Measurements from ENCODE around the gene SACM1L. TPM values are rescaled to one million over a fixed set of nuclear protein-coding genes. Genes with fewer than 3 reads are reported as not detected.

Gene SACM1L
- total and polyA plus RNA-seq, 4 donors = 12.2 to 35.5 (median 20.5) TPM

DNA sequence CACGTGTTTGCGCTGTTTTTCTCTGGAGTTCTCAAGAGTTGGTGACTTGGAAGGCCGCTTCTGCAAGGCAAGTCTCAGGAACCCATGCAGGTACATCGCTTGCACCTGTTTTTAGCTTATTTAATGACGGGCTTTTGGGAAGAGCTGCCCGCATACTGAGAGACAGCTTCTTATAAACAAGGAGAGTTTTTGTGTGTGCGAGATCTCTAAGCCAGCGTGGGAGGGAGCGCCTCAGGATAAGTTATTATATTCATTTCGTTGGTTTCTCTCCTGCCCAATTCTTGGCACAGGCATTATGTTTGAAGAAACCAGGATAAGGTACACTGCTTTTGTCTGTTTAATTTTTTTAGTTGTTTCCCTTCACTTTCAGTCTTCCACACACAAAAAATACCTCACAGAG is 11.4 kb upstream of the SACM1L start:
- TF ChIP-seq, protein P1, sequence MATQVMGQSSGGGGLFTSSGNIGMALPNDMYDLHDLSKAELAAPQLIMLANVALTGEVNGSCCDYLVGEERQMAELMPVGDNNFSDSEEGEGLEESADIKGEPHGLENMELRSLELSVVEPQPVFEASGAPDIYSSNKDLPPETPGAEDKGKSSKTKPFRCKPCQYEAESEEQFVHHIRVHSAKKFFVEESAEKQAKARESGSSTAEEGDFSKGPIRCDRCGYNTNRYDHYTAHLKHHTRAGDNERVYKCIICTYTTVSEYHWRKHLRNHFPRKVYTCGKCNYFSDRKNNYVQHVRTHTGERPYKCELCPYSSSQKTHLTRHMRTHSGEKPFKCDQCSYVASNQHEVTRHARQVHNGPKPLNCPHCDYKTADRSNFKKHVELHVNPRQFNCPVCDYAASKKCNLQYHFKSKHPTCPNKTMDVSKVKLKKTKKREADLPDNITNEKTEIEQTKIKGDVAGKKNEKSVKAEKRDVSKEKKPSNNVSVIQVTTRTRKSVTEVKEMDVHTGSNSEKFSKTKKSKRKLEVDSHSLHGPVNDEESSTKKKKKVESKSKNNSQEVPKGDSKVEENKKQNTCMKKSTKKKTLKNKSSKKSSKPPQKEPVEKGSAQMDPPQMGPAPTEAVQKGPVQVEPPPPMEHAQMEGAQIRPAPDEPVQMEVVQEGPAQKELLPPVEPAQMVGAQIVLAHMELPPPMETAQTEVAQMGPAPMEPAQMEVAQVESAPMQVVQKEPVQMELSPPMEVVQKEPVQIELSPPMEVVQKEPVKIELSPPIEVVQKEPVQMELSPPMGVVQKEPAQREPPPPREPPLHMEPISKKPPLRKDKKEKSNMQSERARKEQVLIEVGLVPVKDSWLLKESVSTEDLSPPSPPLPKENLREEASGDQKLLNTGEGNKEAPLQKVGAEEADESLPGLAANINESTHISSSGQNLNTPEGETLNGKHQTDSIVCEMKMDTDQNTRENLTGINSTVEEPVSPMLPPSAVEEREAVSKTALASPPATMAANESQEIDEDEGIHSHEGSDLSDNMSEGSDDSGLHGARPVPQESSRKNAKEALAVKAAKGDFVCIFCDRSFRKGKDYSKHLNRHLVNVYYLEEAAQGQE (IDR thresholded peaks at IDR 0.05) = no peak
- TF ChIP-seq FOXA2 (IDR thresholded peaks at IDR 0.05) (no peak), HNF4A (conservative IDR thresholded peaks at IDR 0.05) (no peak), HNF4G (IDR thresholded peaks at IDR 0.05) (no peak), JUND (IDR thresholded peaks at IDR 0.05) (no peak), YY1 (IDR thresholded peaks at IDR 0.05) (no peak)
- TF ChIP-seq, protein P2, sequence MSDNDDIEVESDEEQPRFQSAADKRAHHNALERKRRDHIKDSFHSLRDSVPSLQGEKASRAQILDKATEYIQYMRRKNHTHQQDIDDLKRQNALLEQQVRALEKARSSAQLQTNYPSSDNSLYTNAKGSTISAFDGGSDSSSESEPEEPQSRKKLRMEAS (IDR thresholded peaks at IDR 0.05) = no peak
- no peak overlapping the region for H3K27ac ChIP-seq (ENCODE audit: low read depth in 1 of 2, low read length in 2 of 2)
- H3K36me3 ChIP-seq (ENCODE audit: control insufficient read depth in 4 of 4, insufficient read depth in 3 of 4, low read depth in 1 of 4, low read length in 3 of 4) = peaks cover 2 to 40% (median 38%) of the 10 kb centered on the region in 4 donors

DNA sequence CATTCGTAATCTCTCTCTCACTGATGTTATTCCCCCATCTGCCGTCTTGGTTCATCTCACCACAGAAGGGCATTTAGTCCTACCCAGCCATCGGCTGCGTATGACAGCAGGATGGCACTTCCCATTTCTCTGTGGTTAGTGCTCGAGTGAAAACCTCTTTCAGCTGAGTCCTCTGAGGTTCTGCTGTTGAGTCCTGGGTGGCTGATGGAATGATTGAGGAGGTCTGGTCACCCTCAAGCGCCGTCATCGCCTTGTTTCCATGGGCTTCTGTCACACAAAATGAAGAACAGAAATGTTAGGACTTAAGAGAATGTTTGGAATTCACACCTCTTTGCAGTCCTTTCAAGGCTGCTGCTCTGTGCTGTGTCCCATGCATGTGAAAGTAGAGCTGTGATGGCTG is 9.4 kb upstream of the SACM1L start:
- no peak for TF ChIP-seq EGR1 (IDR thresholded peaks at IDR 0.05; ENCODE audit: low read depth in 2 of 2)
- no peak for TF ChIP-seq HNF4A (conservative IDR thresholded peaks at IDR 0.05)
- TF ChIP-seq, protein P1 (IDR thresholded peaks at IDR 0.05) = no peak
- no peak for TF ChIP-seq TAF1 (conservative IDR thresholded peaks at IDR 0.05)
- TF ChIP-seq, protein P3, sequence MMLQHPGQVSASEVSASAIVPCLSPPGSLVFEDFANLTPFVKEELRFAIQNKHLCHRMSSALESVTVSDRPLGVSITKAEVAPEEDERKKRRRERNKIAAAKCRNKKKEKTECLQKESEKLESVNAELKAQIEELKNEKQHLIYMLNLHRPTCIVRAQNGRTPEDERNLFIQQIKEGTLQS (IDR thresholded peaks at IDR 0.05) = no peak
- TF ChIP-seq YY1 (IDR thresholded peaks at IDR 0.05) = no peak
- TF ChIP-seq JUND (IDR thresholded peaks at IDR 0.05) = no peak
- Histone ChIP-seq H3K4me1 (ENCODE audit: control insufficient read depth in 4 of 4, insufficient read depth in 4 of 4, low read length in 3 of 4) (peaks cover 2 to 21% (median 9%) of the 10 kb centered on the region in 4 donors), H3K36me3 (ENCODE audit: control insufficient read depth in 4 of 4, insufficient read depth in 3 of 4, low read depth in 1 of 4, low read length in 3 of 4) (peaks cover 2 to 24% (median 22%) of the 10 kb centered on the region in 4 donors), H3K27ac (ENCODE audit: low read depth in 1 of 2, low read length in 2 of 2) (no peak overlapping the region), H3K9ac (ENCODE audit: low read depth in 1 of 2, low read length in 2 of 2) (no peak overlapping the region), H3K4me3 (ENCODE audit: low read depth in 1 of 3, low read length in 3 of 3) (no peak overlapping the region), H3K27me3 (ENCODE audit: control insufficient read depth in 4 of 4, insufficient read depth in 4 of 4, low read length in 3 of 4) (no peaks in the 10 kb centered on the region), H3K9me3 (ENCODE audit: control insufficient read depth in 4 of 4, low read length in 3 of 4) (no peaks in the 10 kb centered on the region)
- DNase-seq (ENCODE audit: low spot score) = no peak
- WGBS = 91% methylated on average over 8 of the region's 8 CpGs

More for the DNA sequence above, 11.4 kb upstream of the SACM1L start:
- Histone ChIP-seq H3K9ac (ENCODE audit: low read depth in 1 of 2, low read length in 2 of 2) (no peak overlapping the region), H3K4me3 (ENCODE audit: low read depth in 1 of 3, low read length in 3 of 3) (no peak overlapping the region), H3K27me3 (ENCODE audit: control insufficient read depth in 4 of 4, insufficient read depth in 4 of 4, low read length in 3 of 4) (no peaks in the 10 kb centered on the region), H3K9me3 (ENCODE audit: control insufficient read depth in 4 of 4, low read length in 3 of 4) (no peaks in the 10 kb centered on the region), H3K4me1 (ENCODE audit: control insufficient read depth in 4 of 4, insufficient read depth in 4 of 4, low read length in 3 of 4) (peaks cover 2 to 13% (median 7%) of the 10 kb centered on the region in 4 donors)
- 93% methylated on average over 10 of the region's 10 CpGs for WGBS
- no peak for DNase-seq (ENCODE audit: low spot score)

Data from liver (tissue), 9 donors.